ENCODE results near the gene HES1.

HES1 gene

DNA sequence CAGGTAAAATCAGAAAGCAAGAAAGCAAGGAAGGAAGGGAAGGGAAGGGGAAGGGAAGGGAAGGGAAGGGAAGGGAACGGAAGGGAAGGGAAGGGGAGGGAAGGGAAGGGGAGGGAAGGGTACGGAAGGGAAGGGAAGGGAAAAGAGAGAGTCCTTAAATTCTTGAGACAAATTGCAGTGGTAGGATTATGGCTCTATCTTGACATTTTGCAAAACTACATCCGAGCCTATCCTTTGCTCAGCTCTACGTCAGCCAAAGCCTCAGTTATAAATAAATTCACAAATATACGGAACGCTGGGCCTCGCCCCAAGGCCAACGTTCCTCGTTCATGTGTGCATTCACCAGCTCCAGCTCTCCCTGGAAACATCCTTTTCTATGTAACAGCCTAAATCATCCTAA is 25.5 kb upstream of the HES1 start:
- Histone ChIP-seq H3K4me3 (no peak overlapping the region), H3K4me1 (peaks cover 11% of the 10 kb centered on the region), H3K27me3 (ENCODE audit: low read depth) (no peaks in the 10 kb centered on the region), H3K36me3 (replicated peaks) (no peaks in the 10 kb centered on the region; the same call in 1 of the 2 replicates), H3K9me3 (no peaks in the 10 kb centered on the region)
- DNase-seq (ENCODE audit: low spot score in 2 of 2), result no peak
- in situ Hi-C loops (cut with MboI; ENCODE audit: low sequenced_read_pairs), result no loop called here

DNA sequence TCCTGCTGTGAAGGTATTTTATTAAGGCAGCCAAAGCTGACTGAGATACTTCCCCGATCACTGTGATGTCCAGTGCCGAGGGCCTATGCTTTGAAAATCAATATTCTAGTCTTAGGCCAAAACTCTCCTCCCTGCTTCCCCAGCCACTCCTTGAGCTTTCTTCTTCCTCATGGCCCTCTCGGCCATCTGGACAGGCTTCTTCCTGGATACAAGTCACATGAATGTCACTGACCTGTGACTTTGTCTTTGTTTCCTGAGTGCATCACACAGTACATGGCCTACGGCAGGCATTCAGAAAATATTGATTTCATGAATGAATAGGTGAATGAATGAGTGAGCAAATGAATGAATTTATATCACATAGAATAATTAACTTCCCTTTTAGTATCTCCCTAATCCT is 24.6 kb upstream of the HES1 start:
- H3K9me3 ChIP-seq, result no peaks in the 10 kb centered on the region
- DNase-seq (ENCODE audit: low spot score in 2 of 2), result no peak
- no peaks in the 10 kb centered on the region; the same call in 1 of the 2 replicates for H3K36me3 ChIP-seq (replicated peaks)
- H3K27me3 ChIP-seq (ENCODE audit: low read depth), result no peaks in the 10 kb centered on the region
- peaks cover 6% of the 10 kb centered on the region for H3K4me1 ChIP-seq
- in situ Hi-C loops (cut with MboI; ENCODE audit: low sequenced_read_pairs), result no loop called here
- H3K4me3 ChIP-seq, result no peak overlapping the region

DNA sequence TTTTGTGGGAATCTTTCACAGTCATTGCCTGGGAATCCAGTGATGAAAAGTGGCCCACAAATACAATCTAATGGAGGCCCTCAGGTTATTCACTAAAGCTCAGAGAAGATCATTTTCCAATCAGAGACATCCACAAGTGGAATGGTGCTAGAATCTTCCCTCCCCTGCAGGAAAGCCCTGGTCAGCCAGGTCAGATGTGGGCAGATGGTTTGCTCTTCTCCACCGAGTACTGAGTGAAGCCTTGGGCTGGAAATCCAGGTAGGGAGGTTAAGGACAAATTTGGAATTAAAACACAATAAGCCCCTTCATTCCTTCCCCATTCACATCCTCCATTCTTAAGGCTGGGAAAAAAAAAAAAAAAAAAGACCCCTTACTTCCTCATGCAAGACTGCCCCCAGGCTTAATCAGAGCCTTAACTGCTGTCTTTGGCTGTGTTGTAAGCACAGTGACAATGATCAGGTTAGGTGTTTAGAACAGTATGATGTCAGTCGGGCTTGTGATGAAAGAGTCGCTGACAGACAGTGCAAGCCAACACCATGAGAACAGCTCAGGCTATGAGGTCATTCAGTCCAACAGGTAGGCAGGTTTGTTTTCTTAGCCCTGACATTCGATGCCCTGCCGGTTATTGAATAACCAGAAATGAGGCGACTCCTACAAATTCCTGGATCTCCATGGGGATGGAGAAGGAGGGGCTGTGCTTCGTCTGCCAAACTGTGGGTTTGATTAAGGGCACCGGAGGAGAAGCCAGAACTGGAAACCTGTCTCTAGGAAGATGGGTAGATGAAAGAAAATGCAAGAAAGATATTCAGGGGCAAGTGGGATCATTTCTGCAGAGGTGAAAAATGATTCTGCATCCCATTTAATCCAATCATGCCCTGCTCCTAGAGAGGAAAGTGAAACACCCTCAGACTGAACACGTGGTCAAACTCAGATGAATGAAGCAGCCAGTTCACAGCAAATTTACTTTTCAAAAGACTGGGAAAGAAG is 23.5 kb upstream of the HES1 start:
- Histone ChIP-seq H3K36me3 (replicated peaks) (no peaks in the 10 kb centered on the region; the same call in 1 of the 2 replicates), H3K27me3 (ENCODE audit: low read depth) (no peaks in the 10 kb centered on the region), H3K4me1 (peaks cover 2% of the 10 kb centered on the region; the same call in 1 of the 2 replicates), H3K9me3 (no peaks in the 10 kb centered on the region), H3K4me3 (no peak overlapping the region)
- in situ Hi-C loops (cut with MboI; ENCODE audit: low sequenced_read_pairs), result no loop called here
- DNase-seq (ENCODE audit: low spot score in 2 of 2), result no peak

DNA sequence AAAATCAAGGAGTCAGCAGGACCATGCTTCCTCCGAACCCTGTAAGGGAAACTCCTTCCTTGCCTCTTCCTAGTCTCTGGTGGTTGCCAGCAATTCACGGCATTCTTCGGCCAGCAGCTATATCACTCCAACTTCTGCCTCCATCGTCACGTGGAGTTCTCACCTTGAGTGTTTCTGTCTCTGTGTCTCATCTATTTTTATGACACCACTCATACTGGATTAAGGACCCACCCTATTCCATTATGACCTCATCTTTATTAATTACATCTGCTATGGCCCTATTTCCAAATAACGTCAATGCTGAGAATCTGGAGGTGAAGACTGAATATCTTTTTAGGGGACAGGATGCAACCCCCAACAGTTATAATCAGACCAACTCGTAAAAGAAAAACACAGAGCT is 21.8 kb upstream of the HES1 start:
- H3K4me3 ChIP-seq, result no peak overlapping the region
- in situ Hi-C loops (cut with MboI; ENCODE audit: low sequenced_read_pairs), result no loop called here
- H3K36me3 ChIP-seq (replicated peaks), result no peaks in the 10 kb centered on the region
- DNase-seq (ENCODE audit: low spot score in 2 of 2), result no peak
- no peaks in the 10 kb centered on the region for H3K9me3 ChIP-seq
- H3K27me3 ChIP-seq (ENCODE audit: low read depth), result no peaks in the 10 kb centered on the region
- H3K4me1 ChIP-seq, result no peaks in the 10 kb centered on the region

DNA sequence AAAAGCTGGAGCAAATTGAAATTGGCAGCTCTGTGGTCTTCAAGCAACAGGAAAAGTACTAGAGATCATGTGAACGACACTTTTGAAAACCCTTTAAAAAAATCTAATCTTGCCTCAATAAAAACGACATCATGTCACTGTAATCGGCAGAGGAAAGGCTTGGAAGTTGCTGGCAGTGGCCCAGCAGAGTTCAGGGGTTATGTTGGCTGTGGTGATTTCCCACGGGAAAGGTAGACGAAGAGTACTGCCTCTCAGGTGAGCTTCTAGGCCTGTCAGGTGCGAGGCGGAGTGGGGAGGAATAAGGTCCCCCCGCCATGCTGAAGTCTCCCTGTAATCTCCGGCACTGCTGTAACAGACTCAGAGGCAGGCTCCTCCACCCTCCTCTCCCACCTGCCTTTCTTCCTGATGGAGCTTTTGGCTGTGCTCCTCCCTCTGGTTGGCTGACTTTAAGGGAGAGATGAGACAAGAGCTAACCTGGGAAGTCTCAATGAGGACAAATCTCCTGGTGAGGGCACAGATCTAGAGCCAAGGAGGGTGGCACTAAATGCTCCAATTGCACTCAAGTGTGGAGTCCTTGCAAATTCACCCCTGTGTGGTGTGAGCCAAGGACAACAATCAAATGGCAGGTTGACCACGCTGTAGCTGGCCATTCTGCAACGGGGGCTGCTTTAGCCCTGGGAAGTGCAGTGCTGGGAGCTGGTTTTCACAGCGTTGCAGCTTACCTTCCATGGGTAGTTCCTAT is 18.7 kb upstream of the HES1 start:
- no peak for DNase-seq (ENCODE audit: low spot score in 2 of 2)
- H3K36me3 ChIP-seq (replicated peaks), result no peaks in the 10 kb centered on the region
- in situ Hi-C loops (cut with MboI; ENCODE audit: low sequenced_read_pairs), result no loop called here
- H3K27me3 ChIP-seq (ENCODE audit: low read depth), result no peaks in the 10 kb centered on the region
- H3K4me3 ChIP-seq, result no peak overlapping the region
- no peaks in the 10 kb centered on the region for H3K4me1 ChIP-seq
- H3K9me3 ChIP-seq, result no peaks in the 10 kb centered on the region

DNA sequence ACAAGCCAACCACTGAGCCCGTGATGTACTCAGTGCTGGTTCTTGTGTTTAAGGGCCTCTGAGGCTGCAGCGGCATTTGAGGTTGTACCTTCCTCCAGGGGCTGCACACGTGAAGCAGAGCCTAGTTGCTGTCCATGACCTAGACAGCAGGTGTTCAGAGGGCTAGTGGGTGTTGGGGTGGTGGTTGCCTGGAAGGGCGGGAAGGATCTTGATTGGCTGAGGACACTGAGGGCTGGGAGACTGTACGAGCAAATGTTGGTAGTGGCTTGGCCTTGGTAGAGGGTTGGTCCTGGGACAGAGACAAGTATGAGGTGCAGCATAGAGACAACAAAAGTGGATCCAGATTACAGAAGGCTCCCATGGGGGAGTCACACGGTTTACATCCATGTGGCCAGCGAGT is 17.0 kb upstream of the HES1 start:
- DNase-seq (ENCODE audit: low spot score in 2 of 2), result no peak
- in situ Hi-C loops (cut with MboI; ENCODE audit: low sequenced_read_pairs), result no loop called here
- H3K9me3 ChIP-seq, result no peaks in the 10 kb centered on the region
- H3K4me3 ChIP-seq, result no peak overlapping the region
- no peaks in the 10 kb centered on the region for H3K27me3 ChIP-seq (ENCODE audit: low read depth)
- H3K36me3 ChIP-seq (replicated peaks), result no peaks in the 10 kb centered on the region
- no peaks in the 10 kb centered on the region for H3K4me1 ChIP-seq

DNA sequence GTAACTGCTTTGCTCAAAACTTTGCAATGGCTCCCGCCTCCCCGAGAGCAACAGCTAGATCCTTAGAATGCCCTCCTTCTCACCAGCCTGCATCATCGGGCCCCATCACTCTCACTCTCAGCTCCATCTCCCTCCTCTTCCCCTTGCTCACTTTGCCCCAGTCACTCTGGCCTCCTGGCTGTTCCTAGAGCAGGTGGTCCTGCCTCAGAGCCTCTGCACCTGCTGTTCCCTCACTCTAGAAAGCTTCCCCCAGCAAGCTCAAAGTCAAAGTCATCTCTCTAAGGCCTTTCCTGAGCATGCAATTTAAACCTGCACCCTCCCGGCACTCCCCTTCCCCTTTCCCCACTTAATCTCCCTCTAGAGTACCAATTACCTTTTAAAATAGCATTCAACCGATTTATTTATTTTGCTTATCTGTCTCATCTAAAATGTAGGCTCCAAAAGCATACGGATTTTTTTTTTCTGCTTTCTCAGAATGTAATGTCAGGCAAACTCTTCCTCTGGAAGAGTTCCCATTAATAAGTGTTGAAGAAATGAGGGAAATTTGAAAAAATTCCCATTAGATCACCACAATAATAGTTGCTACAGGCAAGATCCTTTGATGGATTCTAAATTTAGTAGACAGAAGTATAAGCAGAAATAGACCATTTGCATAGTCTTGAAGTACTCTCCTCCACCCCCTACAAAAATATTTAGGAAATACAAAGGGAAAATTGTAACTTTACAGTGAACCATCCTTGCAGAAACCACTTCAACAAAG is 15.9 kb upstream of the HES1 start:
- Histone ChIP-seq H3K4me1 (no peaks in the 10 kb centered on the region), H3K4me3 (no peak overlapping the region), H3K36me3 (replicated peaks) (no peaks in the 10 kb centered on the region), H3K9me3 (no peaks in the 10 kb centered on the region), H3K27me3 (ENCODE audit: low read depth) (no peaks in the 10 kb centered on the region)
- DNase-seq (ENCODE audit: low spot score in 2 of 2), result no peak
- in situ Hi-C loops (cut with MboI; ENCODE audit: low sequenced_read_pairs), result no loop called here

DNA sequence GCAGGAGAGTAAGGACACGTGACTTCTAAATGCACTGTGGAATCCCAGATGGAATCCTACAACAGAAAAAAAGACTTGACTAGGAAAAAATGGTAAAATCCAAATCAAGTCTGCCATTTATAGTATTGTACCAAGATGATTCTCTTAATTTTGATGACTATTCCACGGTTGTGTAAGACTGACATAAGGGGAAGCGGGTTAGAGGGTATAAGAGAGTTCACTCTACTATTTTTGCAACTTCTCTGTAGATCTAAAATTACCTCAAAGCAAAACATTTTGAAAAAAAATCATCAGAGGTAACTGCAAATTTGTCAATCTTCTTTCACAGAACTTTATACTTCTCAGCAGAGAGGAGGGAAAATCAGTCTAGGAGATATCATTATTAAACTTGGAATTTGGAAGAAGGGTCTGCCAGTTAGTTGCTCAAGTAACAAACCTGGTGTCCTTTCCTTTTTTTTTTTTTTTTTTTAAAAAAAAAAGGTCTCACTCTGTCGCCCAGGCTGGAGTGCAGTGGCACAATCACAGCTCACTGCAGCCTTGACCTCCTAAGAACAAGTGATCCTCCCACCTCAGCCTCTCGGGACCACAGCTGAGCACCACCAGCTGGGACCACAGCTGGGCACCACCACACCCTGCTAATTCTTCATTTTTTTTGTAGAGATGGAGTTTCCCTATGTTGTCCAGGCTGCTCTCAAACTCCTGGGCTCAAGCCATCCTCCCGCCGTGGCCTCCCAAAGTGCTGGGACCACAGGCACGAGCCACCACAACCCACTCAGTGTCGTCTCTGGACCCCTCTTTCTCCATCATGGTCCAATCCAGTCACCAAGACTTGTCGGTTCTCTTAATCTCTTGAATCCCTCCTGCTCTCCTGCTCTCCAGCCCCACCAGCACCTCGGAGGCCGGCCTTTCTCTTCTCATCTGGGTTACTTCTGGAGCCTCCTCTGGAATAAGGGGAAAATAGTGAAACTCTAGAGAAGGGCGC is 14.9 kb upstream of the HES1 start:
- Histone ChIP-seq H3K36me3 (replicated peaks) (no peaks in the 10 kb centered on the region), H3K4me3 (no peak overlapping the region), H3K27me3 (ENCODE audit: low read depth) (no peaks in the 10 kb centered on the region), H3K4me1 (no peaks in the 10 kb centered on the region), H3K9me3 (no peaks in the 10 kb centered on the region)
- no peak for DNase-seq (ENCODE audit: low spot score in 2 of 2)
- in situ Hi-C loops (cut with MboI; ENCODE audit: low sequenced_read_pairs), result no loop called here

DNA sequence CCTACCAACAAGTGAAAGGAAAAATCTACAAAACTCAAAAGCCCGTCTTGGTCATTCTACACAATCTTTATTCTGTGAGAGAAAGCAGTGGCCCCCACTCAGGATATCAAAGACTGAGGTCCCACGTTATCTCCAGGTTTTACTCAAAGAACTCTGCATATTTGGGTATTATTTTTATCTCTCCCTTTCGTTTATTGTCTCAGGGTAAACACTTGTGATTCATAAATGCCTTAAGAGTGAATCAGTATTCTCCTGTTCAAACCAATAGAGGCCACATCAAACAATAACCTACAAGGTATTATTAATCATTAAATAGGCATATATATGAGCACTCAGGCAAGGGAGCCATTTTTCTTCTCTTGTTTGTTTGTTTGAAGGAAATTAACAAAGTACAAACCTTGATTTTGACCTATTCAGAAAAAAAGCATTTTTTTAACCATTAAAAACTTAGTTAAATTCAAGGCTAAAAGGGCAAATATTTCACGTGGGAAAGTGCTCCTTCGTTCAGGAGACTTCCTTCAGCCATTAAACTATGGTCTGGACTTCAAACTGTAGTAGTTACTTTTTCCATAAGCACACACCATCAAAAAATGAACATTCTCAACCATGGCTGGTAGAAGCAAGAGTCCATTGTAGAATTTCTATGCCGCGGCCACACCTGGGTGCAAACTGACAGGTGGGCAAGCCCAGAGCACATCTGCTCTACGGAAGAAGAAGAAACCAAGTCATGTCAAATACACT is 13.9 kb upstream of the HES1 start:
- no peaks in the 10 kb centered on the region for H3K9me3 ChIP-seq
- H3K4me3 ChIP-seq, result no peak overlapping the region
- H3K4me1 ChIP-seq, result no peaks in the 10 kb centered on the region
- no peak for DNase-seq (ENCODE audit: low spot score in 2 of 2)
- H3K36me3 ChIP-seq (replicated peaks), result no peaks in the 10 kb centered on the region
- H3K27me3 ChIP-seq (ENCODE audit: low read depth), result no peaks in the 10 kb centered on the region
- in situ Hi-C loops (cut with MboI; ENCODE audit: low sequenced_read_pairs), result no loop called here

DNA sequence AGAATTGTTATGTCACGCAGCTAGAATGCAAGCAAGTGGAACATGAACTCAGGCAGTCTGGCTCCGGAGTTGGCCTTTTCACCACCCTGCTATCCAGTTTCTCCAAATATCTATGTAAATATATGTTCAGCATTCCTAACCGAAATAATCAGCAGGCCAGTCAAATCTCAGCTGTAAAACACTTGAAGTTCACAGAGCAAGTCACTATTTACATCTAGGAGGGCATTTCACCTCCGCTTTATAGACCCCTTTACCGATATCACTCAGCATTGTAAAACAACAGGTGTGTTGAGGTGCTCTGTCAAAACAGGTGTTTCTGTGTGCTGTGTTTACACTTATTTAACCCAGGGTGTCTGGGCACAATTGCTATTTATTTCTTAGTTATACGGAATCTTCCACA is 12.2 kb upstream of the HES1 start:
- H3K4me1 ChIP-seq, result no peaks in the 10 kb centered on the region
- in situ Hi-C loops (cut with MboI; ENCODE audit: low sequenced_read_pairs), result no loop called here
- no peaks in the 10 kb centered on the region for H3K36me3 ChIP-seq (replicated peaks)
- no peak for DNase-seq (ENCODE audit: low spot score in 2 of 2)
- H3K4me3 ChIP-seq, result no peak overlapping the region
- no peaks in the 10 kb centered on the region for H3K27me3 ChIP-seq (ENCODE audit: low read depth)
- no peaks in the 10 kb centered on the region for H3K9me3 ChIP-seq

DNA sequence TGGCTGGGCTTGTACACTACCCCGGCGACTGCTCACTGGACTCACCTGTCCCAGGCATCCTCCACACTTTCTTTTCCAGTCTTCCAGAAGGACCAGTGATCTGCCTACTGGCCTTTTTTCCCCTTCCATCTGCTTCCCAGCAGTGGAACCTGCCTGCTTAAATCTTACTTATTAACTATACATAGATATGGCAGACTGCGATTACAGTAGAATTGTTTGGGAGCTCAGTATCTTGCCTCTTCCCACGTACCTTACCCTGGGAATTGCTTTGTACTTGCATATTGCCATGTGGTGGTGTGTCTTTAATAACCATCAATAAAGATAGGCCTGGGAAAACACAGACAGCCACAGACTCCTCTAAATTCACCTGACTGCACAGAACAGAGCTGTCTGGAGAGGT is 11.8 kb upstream of the HES1 start:
- in situ Hi-C loops (cut with MboI; ENCODE audit: low sequenced_read_pairs), result no loop called here
- DNase-seq (ENCODE audit: low spot score in 2 of 2), result no peak
- H3K4me1 ChIP-seq, result no peaks in the 10 kb centered on the region
- H3K27me3 ChIP-seq (ENCODE audit: low read depth), result no peaks in the 10 kb centered on the region
- no peaks in the 10 kb centered on the region for H3K36me3 ChIP-seq (replicated peaks)
- H3K4me3 ChIP-seq, result no peak overlapping the region
- no peaks in the 10 kb centered on the region for H3K9me3 ChIP-seq

DNA sequence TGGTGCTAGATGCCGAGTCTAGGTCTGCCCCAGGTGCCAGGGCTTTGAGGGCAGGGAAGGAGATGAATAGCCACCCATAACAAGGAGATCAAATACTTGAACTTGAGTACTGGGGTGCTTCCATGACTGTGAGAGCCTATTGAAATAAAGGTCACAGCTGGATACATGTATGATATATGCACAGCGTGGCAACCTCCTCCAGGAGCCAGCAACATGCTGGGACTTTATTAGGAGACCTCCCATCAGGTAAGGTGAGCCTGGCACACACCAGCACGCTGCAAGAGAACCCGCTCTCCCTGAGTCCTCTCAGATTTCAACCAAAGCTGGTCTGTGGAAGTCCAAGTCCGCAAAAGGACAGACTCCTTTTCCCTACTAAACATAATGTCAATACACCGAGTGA is 10.5 kb upstream of the HES1 start:
- no peak for DNase-seq (ENCODE audit: low spot score in 2 of 2)
- no peaks in the 10 kb centered on the region for H3K4me1 ChIP-seq
- no peaks in the 10 kb centered on the region for H3K36me3 ChIP-seq (replicated peaks)
- no peak overlapping the region for H3K4me3 ChIP-seq
- in situ Hi-C loops (cut with MboI; ENCODE audit: low sequenced_read_pairs), result no loop called here
- no peaks in the 10 kb centered on the region for H3K9me3 ChIP-seq
- no peaks in the 10 kb centered on the region for H3K27me3 ChIP-seq (ENCODE audit: low read depth)
